Measurements from ENCODE around the gene GLP1R. TPM values are rescaled to one million over a fixed set of nuclear protein-coding genes. Genes with fewer than 3 reads are reported as not detected.

GLP1R gene
- total and polyA plus RNA-seq, 2 experiments from 2014 or later, result 0.12 to 0.43 TPM

GRCh38 chr6:39029156-39030011, 19.2 kb upstream of the GLP1R start:
- peak; percentile 71 for TF ChIP-seq CTCF (IDR thresholded peaks at IDR 0.05; ENCODE audit: low read depth, low read length)
- Histone ChIP-seq H3K9me3 (ENCODE audit: low read depth) (no peaks in the 10 kb centered on the region), H3K27me3 (peaks cover 24% of the 10 kb centered on the region), H3K36me3 (no peaks in the 10 kb centered on the region), H3K4me1 (ENCODE audit: low read depth) (no peaks in the 10 kb centered on the region), H3K27ac (no peak overlapping the region), H3K4me3 (no peak overlapping the region)
- peak; percentile 14 to 55 for DNase-seq (ENCODE audit: low read depth in 1 of 2, low spot score in 1 of 2)

GRCh38 chr6:39035681-39036080, 12.9 kb upstream of the GLP1R start:
- no peak overlapping the region for H3K4me3 ChIP-seq
- no peaks in the 10 kb centered on the region for H3K4me1 ChIP-seq (ENCODE audit: low read depth)
- no peak for DNase-seq (ENCODE audit: low read depth in 1 of 2, low spot score in 1 of 2)
- no peaks in the 10 kb centered on the region for H3K36me3 ChIP-seq
- H3K27ac ChIP-seq, result no peak overlapping the region
- peaks cover 63% of the 10 kb centered on the region for H3K27me3 ChIP-seq
- H3K9me3 ChIP-seq (ENCODE audit: low read depth), result no peaks in the 10 kb centered on the region
- TF ChIP-seq CTCF (IDR thresholded peaks at IDR 0.05; ENCODE audit: low read depth, low read length), result no peak

GRCh38 chr6:39037082-39037508, 11.5 kb upstream of the GLP1R start:
- no peaks in the 10 kb centered on the region for H3K4me1 ChIP-seq (ENCODE audit: low read depth)
- no peaks in the 10 kb centered on the region for H3K36me3 ChIP-seq
- no peak overlapping the region for H3K4me3 ChIP-seq
- no peaks in the 10 kb centered on the region for H3K9me3 ChIP-seq (ENCODE audit: low read depth)
- peaks cover 59% of the 10 kb centered on the region for H3K27me3 ChIP-seq
- DNase-seq (ENCODE audit: low read depth in 1 of 2, low spot score in 1 of 2), result no peak
- TF ChIP-seq CTCF (IDR thresholded peaks at IDR 0.05; ENCODE audit: low read depth, low read length), result no peak
- H3K27ac ChIP-seq, result no peak overlapping the region

GRCh38 chr6:39037707-39038106, 10.9 kb upstream of the GLP1R start:
- no peak for TF ChIP-seq CTCF (IDR thresholded peaks at IDR 0.05; ENCODE audit: low read depth, low read length)
- no peak overlapping the region for H3K4me3 ChIP-seq
- peaks cover 58% of the 10 kb centered on the region for H3K27me3 ChIP-seq
- no peaks in the 10 kb centered on the region for H3K9me3 ChIP-seq (ENCODE audit: low read depth)
- no peaks in the 10 kb centered on the region for H3K36me3 ChIP-seq
- no peaks in the 10 kb centered on the region for H3K4me1 ChIP-seq (ENCODE audit: low read depth)
- DNase-seq (ENCODE audit: low read depth in 1 of 2, low spot score in 1 of 2), result no peak
- no peak overlapping the region for H3K27ac ChIP-seq

GRCh38 chr6:39040080-39040673, 8.4 kb upstream of the GLP1R start:
- no peak for TF ChIP-seq CTCF (IDR thresholded peaks at IDR 0.05; ENCODE audit: low read depth, low read length)
- H3K9me3 ChIP-seq (ENCODE audit: low read depth), result no peaks in the 10 kb centered on the region
- H3K27me3 ChIP-seq, result peaks cover 47% of the 10 kb centered on the region
- no peak overlapping the region for H3K27ac ChIP-seq
- no peaks in the 10 kb centered on the region for H3K4me1 ChIP-seq (ENCODE audit: low read depth)
- H3K36me3 ChIP-seq, result no peaks in the 10 kb centered on the region
- no peak overlapping the region for H3K4me3 ChIP-seq
- no peak for DNase-seq (ENCODE audit: low read depth in 1 of 2, low spot score in 1 of 2)
